Stimulated activated CD4-positive, alpha-beta T cell treated with anti-CD3 and anti-CD28 coated beads, Interleukin-2, amount 100 ng/mL, for 48 hours (primary cell): ENCODE measurements around the gene USP3.

Source experiments
- DNase-seq, 2 donors: peaks; one replicate each; pipeline ENCODE4 v3.0.0-alpha.2; 2020

Gene USP3

DNA sequence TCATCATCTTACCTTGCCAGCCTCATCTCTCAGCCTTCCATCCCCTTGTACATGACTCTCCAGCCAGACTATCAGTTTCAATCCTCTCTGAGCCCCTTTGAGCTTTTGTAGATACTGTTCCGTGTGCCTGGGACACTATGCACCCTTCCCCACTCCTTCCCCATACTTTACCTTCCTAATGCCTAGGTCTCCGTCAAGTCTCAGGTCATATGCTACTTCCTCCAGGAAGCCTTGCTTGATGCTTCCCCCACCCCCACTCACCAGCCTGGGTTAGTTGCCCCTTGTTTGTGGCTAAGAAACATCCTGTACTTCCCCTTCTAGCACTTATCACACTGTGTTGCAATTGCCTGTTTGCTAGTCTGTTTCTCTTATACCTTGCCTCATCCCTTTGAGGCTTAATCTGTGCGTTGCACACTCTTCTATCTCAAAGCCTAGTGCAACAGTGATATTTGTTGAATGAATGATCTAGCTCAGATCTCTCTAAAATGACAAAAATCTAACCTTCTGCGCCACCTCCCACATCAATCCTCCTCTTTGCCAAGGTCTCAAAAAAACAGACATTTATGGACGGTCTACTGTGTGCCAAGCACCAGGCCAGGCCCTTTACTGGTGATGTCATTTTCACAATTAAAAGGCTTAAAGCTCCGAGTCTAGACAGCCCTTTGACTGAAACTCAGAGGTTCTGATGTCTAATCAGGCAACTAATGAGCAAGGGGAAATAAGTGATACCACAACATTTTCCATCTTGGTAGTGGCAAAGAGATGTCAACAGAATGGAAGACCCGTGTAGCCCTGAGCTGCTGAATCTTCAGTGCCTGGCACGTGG is 6.5 kb upstream of the USP3 start:
- DNase-seq: no peak

GRCh38 chr15:63499175-63499549 is 5.2 kb upstream of the USP3 start:
- DNase-seq: no peak

- DNase-seq: no peak
Observed at GRCh38 chr15:63499611-63500010, 4.8 kb upstream of the USP3 start.

DNA sequence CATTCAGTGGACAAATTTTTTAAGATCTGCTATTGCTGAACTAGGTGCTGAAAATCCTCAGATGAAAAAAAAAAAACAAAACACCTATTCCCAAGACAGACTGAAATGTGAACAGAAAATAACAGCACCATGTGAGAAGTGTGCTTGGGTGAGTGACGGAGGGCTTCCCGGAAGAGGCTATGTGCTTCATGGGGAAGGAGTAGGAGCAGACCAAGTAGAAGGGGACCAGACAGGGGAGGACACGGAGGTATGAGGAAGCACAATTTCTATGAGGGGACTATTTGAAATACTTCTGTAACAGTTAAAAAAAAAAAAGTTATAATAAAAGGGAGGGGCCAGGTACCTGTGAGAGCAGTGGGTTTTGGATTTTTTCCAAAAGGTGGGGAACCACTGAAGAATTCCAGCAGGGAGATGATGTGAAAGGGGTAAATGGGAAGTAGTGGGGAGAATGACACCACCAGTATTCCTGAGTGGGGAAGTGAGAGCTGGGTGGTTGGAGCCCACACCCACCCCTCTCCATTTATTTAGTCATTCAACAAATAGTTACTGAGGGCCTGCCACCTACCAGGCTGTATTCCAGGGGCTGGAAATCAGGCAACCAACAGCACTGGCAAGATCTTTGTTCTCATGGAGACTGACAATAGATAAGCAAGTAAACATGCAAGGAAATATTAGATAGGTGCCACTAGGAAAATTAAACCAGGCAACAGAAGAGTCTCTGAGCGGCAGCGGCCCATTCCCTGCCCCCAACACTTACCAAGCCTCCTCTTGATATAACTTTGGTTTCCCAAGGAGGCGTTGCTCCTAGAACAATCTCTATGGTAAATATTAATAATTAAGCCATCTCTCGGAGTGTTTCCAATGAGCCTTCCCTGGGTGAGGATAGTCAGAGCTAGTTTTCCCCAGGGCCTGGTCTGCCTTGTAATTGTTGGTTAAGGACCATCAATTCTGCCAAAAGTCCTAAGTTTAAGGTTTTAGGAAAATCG is 3.8 kb upstream of the USP3 start:
- no peak for DNase-seq

GRCh38 chr15:63501256-63502089 is 2.9 kb upstream of the USP3 start:
- no peak for DNase-seq

GRCh38 chr15:63502137-63502766 is 2.1 kb upstream of the USP3 start:
- DNase-seq: no peak

- peak; percentile 56 to 58 for DNase-seq
Observed at GRCh38 chr15:63502843-63503738, 1.3 kb upstream of the USP3 start.

DNA sequence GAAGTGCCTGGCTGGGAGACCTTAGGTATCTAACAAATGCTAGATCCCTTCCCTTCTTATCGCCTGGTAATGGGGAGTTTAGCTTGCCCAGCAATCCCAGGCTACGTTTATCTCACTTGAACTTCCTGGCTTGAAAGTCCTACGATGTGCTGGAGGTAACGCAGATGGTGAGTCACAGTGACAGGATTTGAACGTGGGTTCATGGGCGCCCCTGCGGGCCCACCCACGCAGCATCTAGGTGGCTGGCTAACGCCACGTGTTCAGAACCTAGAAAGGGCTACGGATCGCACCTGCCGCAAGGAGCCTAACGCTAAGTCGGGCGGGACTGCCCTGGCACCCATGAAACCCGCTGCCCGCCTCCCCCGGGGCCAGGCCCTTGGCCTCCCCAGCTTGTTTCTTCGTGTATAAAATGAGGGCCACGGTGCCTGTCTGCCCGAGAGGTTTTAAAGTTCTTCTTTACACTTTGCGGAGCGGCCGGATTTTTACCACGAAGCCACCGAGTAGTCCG is 600 bp upstream of the USP3 start:
- peak; percentile 73 to 77 for DNase-seq

- DNase-seq: no peak
Observed at GRCh38 chr15:63504979-63505841, 817 bp downstream of the USP3 start.

- no peak for DNase-seq
Observed at GRCh38 chr15:63505842-63506222, 1.4 kb downstream of the USP3 start.

- DNase-seq: no peak
Observed at GRCh38 chr15:63506537-63507035, 2.2 kb downstream of the USP3 start.

- DNase-seq: no peak
Observed at GRCh38 chr15:63507878-63508818, 3.8 kb downstream of the USP3 start.

GRCh38 chr15:63509056-63509954 is 4.9 kb downstream of the USP3 start:
- DNase-seq: no peak

DNA sequence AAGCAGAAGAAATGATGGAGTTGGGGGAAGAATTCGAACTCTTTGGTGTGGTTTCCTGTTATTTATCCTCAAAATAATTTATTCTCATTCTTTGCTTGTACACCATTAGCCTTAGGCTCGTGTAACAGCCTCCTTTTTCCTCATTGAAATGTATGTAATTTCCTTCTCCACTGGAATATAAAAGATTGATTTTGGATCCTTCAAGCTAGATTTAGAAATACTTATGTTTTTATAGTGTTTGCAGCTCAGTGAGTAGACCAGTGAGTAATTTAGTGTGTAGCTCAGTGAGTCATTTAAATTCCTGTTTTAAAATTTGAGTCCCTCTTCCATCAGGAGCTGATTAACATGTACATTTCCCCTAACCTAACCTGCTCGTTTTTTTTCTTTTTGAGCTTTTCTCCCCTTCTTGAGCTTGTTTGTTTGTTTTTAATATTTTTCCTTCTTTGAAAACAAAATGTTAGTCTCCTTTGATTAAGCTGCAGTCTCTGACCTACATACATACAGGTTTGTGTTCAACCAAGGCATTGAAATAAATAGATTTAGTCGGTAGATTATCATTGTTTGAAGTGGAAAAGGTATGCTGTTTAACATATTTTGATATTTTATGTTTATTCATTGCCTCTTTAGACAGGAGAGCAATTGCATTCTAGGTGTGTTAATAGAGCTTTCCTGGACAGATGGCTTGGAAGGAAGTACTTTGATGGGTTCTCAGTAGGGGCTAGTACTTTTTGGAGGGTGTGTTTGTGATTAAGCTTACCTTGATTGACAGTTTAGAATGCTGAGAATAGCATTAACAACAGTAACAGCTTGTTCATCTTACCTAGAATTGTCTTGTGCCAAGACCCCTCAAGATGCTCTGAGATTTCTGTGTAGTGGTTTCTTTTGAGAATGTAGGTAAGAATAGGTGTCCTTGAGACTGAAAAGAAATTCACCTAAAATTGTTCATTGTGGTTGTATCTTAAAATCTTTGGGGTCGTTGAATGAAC is 5.9 kb downstream of the USP3 start:
- no peak for DNase-seq

DNA sequence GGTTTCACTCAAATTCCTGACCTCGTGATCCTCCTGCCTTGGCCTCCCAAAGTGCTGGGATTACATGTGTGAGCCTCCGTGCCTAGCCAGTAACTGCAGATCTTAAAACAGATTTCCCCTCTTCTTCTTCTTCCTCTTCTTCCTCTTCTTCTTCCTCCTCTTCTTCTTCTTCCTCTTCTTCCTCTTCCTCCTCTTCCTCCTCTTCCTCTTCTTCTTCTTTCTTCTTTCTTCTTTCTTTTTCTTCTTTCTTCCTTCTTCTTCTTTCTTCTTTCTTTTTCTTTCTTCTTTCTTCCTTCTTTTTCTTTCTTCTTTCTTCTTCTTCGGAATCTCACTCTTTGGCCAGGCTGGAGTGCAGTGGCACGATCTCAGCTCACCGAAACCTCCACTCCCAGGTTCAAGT is 7.8 kb downstream of the USP3 start:
- no peak for DNase-seq

DNA sequence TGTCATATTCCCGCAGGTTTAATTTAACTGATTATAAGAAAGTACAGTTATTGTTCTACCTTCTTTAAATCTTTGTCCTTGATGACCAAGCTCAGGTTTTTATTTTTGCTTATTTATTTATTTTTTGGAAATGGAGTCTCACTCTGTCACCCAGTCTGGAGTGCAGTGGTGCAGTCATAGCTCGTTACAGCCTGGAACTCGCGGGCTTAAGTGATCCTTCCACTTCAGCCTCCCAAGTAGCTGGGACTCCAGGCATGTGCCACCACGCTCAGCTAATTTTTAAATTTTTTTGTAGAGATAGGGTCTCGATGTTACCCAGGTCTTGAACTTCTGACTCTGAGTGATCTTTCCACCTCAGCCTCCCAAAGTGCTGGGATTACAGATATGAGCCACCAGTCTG is 8.9 kb downstream of the USP3 start:
- DNase-seq: no peak
